NCI-H524 (cell line): Measurements from ENCODE around the gene WIPF2.
"Not testable (repeated sequence)": the region's sequence is repeated elsewhere in the genome, so short reads cannot be mapped to it uniquely, and the experiment has no call there.

ENCODE experiments used
- DNase-seq, 2 experiments: peaks; one replicate each; lab custom pipeline; 2025; lab: John Stamatoyannopoulos, UW

WIPF2 gene

DNA sequence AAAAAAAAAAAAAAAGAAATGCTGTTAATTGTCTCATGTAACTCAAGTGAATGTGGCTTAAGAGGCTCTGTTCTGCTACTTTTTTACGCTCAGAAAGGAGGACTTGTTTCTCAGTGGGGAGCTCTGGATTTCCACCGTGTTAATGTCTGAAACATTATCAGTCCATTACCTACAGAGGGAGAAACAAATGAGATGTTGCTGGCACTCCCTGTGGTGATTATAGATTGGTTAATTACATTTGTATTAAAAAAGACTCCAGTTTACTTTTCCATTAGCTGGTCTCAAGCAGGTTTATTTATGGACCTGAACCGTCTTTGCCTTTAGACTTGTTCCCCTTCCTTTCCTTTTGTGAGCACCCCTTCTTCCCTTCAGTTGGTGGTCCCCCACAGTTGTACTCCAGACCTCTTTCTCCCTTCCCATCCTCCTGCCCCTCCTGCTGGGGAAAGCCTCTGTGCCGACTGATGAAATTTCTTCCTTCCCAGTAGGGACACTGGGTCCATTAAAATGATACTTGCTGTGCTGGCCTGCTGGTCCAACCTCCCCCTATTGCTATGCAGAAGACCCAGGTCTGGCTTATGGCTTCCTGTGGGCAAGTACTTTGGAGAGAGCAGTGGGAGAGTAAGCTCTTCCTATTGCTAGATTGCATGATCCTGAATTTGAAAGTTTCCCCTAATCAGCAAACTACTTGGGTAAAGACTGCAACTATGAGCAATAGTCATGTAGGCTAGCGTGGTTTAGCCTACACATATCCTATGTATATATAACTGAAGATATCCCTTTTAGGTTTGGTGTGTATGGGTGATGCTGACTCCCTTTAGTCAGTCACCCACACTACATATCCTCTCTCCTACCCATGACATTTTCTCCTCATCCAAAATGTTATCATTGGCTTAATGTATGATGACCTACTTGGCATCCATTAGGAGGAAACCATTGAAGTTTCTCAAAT is 76.7 kb downstream of the WIPF2 start:
- no peak for DNase-seq

DNA sequence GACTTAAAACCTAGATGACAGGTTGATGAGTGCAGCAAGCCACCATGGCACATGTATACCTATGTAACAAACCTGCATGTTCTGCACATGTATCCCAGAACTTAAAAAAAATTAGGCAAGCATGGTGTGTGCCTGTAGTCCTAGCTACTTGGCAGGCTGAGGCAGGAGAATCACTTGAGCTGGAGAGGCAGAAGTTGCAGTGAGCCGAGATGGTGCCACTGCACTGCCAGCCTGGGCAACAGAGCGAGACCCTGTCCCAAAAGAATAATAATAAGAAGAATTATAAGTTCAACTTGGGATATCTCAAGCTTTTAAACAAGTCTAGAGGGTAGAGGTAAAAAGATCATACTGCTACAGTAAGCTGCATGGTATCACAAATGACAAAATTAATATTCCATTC is 78.4 kb downstream of the WIPF2 start:
- no peak for DNase-seq

DNA sequence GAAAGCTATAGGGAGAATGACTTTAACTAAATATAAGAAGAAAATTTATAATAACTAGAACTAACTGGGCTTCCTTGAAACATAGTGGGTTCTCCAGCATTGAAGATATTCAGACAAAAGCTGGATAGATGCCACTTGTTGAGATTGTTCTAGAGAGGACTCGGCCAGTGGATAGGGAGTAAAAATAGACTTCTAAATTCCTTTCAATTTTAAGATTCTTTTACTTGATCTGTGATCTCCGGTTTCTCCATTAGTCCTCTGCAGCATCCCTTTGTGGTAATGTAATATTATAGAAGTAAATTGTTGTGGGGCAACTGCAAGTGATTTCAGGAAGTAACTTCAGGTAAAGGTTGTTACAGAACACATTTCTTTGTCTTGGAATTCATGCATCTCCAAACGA is 79.6 kb downstream of the WIPF2 start:
- DNase-seq, result no peak

DNA sequence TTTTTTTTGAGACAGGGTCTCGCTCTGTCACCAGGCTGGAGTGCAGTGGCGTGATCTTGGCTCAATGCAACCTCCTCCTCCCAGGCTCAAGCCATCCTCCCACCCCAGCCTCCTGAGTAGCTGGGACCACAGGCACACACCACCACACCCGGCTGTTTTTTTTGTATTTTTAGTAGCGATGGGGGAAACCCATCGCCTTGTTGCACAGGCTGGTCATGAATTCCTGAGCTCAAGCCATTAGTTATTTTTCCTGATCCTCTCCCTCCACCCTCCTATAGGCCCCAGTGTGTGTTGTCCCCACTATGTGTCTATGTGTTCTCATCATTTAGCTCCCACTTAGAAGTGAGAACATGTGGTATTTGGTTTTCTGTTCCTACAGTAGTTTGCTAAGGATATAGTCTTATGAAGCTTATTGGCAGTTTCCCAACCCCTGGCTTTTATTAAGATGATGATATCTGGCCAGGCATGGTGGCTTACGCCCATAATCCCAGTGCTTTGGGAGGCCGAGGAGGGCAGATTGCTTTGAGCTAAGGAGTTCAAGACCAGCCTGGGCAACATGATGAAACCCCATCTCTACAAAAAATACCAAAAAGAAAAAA is 80.2 kb downstream of the WIPF2 start:
- not testable (repeated sequence) for DNase-seq

DNA sequence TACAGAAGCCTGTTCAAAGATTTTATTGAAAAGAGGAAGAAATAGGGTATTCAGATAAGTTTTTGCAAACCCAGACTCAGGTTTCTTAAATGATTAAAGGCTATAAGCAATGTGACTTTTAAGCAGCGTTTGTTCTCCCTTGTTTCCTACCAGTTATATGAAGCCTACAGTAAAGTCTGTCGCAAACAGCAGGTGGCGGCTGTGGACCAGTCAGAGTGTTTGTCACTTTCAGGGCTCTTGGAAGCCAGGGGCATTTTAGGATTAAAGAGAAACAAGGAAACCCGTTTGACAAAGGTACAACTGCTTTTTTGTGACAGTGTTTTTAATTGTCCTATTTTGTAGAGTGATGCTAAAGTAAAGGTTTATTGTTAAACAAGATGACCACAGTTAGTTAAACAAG is 82.2 kb downstream of the WIPF2 start:
- DNase-seq, result peak in 1 of 2 experiments; percentile 40

DNA sequence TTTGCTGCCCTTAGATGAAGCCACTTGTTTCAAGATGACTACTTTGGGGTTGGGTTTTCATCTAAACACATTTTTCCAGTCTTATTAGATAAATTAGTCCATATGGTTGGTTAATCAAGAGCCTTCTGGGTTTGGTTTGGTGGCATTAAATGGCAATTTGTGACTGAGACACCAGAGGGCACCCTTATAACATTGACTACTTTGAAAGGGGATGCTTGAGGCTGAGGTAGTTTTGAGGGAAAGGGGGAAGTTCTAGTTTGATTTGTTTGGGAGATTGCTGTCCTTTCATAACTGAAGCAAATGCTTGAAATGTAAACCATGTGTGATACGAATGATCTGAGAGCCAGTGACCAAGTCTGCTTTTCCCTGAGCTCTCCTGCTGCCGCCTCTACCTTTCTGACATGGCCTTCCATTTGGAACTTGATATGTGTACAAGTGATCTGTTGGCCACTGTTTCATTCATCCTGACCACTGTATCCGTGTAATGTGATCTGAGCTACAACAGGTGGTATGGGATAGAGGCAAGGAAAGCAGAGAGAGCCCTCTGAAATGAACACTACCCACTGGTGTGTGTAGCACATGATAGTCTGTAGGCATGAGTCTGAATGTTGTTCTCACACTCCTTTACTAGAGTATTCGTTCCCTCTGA is 84.0 kb downstream of the WIPF2 start:
- peak; percentile 75 to 86 for DNase-seq

DNA sequence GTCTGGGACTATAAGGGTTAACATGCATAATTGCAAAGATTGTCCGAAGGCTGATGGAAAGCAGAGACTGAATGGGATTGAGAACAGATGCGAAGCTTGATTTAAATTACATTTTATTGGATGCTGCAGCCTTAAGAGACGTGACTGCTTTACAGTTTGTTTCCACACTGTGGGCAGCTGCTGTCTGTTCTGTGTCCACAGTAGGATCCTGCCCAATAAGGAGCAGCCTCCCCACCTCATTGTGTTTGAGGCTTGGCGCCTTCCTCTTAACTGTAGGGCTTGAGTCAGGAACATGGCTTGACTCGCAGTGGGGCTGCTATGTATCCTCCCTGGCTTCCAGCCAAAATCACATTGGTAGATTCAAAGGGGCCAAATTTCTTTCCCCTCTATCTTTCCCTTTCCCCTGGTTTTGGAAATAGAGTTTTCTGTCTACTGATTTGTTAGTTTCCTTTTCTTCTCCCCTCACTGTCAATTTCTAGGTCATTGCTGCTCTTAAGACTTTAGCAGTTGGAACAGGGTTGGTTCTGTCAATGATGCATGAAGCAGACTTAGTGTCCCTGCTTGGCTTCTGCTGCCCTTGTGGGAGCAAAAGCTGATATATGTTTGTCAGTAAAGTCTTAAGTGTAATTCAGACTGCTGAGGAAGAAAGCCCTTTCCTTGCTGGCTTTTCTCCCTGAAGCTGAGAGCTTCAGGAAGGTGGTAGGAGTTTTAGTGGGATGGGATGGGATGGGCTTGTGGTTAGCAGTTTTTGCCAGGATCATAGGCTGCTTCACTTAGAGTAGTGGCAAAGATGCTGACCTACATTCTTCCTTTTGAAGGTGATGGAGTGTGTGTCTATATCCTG is 84.8 kb downstream of the WIPF2 start:
- DNase-seq, result peak in 1 of 2 experiments; percentile 25

DNA sequence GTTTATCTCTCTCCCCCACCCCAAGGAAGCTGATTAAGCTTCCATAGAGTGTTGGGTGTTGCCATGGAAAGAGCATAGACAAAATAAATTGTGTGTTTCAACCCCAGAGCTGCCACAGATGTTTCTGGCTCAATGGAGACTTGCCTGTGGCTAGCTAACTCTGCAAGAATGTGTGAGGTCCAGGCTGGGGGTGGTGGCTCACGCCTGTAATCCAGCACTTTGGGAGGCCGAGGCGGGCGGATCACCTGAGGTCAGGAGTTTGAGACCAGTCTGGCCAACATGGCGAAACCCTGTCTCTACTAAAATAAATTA is 85.4 kb downstream of the WIPF2 start:
- DNase-seq, result not testable (repeated sequence)

DNA sequence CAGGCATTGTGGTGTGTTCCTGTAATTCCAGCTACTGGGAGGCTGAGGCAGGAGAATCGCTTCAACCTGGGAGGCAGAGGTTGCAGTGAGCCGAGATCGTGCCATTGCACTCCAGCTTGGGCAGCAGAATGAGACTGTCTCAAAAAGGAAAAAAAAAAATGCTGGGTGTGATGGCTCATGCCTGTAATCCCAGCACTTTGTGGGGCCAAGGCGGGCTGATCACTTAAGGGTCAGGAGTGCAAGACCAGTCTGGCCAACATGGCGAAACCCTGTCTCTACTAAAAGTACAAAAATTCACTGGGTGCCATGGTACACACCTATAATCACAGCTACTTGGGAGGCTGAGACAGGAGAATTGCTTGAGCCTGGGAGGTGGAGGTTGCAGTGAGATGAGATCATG is 85.8 kb downstream of the WIPF2 start:
- DNase-seq, result not testable (repeated sequence)

DNA sequence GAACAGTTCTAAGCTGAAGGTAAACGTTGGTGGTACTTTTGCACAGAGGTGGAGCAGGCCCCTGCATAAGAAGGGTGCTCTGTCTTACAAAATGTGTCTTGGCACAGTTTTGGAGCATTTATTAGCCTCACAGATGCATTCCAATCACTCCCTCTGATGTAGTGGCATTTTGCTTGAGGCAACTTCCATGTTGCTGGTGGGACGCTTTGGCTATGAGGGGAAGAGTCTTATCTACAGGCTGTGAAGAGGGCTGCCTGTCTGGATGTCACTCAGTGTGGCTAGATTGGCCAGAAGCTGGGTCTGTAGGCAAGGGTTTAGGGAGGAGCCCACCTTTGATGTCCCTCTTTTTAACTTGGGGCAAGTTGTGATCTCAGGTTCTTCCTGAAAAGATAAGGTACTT is 87.3 kb downstream of the WIPF2 start:
- no peak for DNase-seq

DNA sequence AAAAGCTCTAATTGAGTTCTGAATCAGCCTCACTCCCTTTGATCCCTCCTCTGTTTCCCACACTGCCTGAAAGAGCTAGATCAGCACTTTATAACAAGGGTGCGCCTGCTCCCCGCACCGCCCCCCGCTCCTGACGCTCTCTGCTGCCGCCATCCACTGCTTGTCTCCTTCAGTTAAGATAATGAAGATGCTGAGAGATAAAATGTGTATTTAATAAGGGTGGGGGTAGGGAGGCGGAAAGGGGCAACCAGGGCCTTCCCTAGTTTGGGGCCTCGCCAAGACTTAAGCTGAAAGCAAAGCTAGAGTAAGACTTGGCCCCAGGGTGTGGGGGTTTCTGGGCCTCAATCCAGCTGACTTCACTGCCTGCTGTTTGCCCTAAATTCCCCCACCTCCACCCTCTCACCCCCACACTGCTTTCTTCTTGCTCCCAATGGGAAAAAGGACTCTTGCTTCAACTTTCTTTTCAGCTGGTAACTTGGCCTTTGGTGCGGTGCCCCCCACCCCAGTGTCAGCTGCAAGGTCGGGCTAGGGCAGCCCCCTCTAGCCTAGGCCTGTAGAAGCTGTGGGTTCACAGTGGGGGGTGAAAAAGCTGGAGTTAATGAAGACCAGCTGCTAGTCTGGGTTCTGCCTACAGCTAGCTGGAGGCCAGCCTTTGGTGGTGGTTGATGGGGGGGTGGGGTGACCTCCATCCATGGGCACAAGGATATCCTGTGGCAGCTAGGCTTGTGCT is 88.1 kb downstream of the WIPF2 start:
- peak in 1 of 2 experiments; percentile 15 for DNase-seq

DNA sequence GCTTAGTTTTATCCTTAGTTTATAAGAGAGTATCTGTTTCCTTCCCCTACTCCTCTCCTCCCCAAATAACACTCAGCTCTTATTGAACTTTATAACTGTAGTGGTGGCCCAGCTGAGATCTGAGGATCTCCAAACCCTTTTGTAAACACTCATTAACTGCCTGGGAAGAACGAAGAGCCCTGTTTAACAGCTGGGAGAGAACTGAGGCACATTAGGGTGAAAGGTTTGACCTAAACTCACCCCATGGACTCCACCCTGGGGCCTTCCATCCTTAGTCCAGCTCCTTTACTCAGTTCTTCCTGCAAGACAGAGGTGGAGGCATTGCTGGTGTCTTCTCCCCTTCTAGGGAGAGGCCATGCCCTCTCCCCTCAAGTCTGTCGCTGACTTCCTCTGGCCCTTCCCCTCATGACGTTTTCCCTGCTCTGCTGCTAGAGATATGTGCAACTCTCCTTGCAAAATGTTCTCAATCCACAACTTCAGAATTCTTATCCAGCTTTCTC is 88.7 kb downstream of the WIPF2 start:
- no peak for DNase-seq

DNA sequence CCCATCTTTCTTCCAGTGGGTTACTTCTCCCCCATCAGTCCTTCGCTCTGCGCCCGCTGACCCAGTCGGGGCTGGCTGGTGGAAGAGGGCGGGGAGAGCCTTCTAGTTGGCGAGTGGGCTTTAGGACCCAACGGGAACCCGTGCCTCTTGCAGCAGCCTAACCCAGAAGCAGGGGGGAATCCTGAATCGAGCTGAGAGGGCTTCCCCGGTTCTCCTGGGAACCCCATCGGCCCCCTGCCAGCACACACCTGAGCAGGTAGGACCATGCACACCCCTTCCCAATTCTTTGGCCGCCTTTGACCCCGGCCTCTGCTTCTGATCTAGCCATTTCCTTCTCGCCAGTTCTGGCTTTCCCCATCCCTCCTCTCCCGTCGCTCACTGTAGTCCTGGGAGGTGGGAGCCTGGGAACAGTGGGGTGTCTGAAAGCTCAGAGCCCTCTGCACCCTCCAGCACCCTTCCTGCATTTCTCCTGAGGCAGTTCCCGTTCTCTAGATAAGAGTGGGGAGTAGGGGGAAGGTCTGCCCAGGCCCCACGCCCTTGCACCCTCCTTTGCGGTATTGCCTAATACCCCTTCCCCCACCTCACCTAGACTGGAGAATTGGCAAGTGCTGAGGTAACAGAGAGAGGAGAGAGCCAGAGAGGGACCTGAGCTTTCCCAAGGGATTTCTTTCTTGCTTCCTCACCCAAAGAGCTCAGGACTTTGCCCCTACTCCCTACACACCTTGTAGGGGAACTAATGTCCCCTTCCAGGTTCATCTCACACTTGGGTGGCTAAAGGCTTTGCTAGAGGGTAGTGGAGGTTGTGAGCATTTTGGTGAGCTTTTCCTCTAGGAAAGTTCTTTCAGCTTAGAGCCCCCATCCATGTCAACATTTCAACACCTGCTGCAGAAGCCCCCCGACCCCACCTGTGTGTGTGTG is 90.2 kb downstream of the WIPF2 start, which contains the start of gene RARA:
RARA (plus strand) TSS at position 150 of the 918 bp plus-strand sequence. CDS start 22,039 bp downstream, outside the sequence.
- peak in 1 of 2 experiments; percentile 63 for DNase-seq

DNA sequence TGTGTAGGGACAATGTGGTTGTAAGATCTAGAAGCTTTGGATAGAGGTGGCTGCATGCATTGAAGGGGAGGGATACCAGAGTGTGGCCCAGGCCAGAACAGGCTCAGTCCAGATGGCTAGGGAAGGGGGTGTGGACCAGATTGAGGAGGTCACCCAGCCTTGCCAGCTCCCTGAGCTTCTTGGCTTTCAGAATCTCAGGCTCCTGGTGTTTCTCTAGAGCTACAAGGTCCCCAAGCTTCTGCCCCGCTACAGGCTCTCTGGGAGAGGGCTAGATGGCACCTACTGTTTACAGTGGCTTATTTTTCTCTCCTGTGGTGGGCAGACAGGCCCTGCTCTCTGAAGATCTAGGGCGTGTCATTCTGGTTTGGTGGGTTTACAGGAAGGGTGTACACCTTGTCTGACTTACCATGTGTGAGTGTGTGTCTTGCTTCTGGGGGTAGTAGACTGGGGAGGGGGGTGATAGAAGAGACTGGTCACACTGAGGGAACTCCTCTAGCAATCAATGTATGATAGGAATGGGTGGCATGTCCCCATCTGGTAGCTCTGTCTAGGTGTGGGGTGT is 90.9 kb downstream of the WIPF2 start:
- DNase-seq, result peak in 1 of 2 experiments; percentile 13

DNA sequence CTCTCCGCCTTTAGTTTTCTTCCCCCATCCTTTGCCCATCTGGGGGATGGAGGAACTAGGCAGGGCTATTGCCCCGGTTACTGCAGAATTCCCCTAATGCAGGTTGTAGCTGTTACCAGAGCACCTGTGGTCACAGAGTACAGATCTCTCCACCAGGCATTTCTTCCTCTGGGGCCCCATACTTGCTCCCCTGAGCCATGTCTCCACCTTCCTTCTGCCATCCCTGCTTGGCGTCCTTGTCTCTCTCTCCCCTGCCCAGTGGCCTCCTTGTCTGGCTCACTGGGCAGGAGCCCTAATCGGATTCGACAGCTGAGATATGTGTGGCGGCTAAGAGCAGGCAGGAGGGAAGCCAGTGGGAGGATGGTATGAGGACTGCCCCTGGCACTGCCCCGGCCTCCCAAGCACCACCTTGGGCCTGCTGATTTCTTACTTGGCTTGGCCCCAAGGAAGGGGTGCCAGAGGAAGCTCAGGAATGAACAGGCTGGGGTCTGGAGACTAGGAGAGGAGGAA is 91.8 kb downstream of the WIPF2 start:
- no peak for DNase-seq

DNA sequence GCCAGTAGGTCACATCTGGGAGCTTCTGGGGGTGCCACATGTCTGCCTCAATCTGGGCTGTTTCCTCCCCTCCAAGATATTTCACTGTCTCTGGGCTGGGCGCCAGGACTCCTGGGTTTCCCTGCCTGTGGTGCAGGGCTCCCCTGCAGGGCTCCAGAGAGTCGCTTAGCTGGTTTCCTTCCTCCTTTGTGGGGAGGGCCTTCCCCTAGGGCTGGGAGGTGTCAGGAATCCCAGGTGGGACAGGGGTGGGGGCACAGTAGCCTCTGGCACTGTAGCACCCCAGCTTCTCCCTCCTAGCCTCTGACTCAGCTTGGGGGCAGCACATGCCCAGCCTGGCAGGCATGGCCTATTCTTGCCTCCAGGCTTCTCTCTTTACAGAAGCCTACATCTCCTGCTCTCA is 92.5 kb downstream of the WIPF2 start:
- DNase-seq, result no peak

DNA sequence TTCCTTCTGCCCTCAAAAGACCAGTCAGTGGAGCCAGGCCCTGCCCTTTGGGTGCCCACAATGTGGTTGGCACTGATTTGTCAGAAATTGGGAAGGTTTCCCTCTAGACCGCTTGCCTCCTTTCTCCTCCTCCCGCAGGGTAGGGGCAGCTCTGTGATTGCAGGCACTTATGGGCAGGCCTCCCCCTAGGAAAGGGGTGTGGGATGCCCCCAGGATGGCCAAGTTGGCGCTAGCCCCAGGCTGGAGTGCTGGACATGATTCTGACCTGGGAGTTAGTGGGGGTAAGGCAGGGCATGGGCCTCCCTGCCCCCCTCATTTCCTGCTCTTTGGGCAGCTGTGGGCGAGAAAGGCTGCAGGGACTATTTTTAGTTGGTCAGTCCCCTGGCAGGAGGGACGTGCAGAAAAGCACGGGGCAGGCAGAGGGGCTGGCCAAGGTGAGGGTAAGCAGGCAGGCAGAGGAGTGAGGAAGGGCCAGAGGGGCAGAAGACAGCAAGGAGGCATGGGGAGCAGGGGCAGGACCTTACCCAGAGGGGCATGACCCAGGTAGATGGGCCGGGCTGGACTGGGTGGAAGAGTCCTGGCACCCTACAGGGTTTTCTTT is 93.1 kb downstream of the WIPF2 start:
- DNase-seq, result no peak

DNA sequence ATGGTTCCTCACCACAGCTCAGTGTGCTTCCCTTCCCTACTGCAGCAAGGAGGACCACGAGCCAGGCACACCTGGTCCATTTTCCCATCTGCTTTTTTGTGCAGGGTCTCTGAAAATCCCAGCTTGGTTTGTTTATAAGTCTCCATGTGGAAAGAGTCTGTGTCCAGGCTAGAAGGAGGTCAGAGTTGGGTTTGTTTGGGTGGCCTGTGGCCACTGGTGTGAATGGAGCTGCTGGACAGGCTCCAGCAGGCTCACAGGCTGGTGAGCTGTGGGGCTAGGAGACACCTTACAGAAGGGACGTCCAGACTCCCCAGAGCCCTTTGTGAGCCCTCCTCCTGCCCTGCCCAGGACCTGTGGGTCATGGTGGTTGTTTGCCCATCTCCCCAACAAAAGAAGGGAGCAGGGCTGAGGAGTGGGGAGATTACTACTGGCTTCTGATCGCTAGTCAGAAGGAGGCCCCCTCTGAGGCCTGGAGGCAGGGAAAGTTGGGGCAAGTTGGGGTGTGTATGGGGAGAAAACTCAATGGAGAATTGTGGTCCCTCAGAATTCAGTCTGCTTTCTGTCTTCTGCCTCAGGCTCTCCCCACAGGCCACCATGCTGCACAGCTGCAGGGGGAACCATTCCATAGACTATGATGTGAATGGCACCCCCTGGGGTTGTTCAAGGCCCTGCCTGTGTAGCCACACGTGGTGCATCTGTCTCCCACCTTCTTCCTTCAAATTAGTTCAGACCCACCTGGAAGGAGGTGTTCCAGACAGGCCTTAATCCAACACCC is 94.0 kb downstream of the WIPF2 start:
- no peak for DNase-seq
